Measurements from ENCODE around the gene RHOT2.

Gene RHOT2

DNA sequence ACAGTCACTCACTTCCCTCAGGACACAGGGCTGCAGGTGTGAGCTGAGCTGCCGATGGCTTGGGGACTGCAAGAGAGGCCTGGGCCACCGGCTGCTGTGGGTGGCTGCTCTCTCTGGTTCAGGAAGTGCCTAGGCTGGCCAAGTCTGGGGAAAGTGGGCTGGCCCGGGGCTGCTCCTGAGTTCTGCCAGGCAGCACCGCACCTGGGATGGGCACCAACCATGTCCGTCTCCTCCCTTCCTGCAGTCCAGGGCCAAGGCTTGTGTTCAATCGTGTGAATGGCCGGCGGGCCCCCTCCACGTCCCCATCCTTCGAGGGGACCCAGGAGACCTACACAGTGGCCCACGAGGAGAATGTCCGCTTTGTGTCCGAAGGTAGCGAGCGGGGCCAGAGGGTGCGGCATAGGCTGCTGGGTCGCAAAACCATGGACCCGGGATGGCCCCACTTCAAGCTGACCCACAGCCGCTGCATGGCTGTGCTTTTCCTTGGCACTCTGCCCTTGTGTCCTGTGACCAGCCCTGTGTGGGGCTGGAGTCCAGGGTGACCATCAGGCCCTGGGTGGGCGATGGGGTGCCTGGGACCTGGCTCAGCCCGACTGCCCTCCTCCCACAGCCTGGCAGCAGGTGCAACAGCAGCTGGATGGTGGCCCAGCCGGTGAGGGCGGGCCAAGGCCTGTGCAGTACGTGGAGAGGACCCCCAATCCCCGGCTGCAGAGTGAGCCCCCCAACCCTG lies 20.6 kb upstream of the RHOT2 start:
- DNase-seq, result no peak

DNA sequence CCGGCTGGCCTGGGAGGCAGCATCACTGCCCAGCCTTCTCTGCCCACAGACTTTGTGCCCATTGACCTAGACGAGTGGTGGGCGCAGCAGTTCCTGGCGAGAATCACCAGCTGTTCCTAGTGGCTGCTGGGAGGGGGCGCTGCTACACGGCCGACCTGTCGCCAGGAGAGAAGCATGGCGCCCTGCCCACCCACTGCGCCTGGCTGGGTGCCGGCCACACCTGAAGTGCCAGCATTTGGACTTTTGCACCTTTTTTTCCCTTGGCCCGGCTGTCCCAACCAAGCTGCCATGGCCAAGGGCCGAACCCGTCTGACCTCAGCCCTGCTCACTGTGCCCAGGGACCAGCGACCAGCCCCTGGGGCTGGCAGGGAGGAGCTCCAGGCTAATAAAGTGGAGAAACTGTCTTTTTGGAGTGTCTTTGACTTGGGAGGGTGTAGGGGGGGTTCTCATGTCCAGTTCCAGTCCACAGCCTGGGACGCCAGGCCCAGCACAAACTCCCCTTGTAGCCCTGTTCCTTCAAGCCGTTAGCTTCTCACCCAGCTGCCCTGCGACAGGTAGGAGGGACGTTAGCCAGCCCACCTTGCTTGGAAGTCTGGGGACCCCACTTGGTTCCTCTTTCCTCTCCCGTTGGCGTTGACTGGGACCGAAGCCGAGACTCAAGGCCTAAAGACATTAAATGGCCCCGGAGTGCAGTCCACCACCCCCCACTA lies 19.7 kb upstream of the RHOT2 start:
- DNase-seq, result no peak

DNA sequence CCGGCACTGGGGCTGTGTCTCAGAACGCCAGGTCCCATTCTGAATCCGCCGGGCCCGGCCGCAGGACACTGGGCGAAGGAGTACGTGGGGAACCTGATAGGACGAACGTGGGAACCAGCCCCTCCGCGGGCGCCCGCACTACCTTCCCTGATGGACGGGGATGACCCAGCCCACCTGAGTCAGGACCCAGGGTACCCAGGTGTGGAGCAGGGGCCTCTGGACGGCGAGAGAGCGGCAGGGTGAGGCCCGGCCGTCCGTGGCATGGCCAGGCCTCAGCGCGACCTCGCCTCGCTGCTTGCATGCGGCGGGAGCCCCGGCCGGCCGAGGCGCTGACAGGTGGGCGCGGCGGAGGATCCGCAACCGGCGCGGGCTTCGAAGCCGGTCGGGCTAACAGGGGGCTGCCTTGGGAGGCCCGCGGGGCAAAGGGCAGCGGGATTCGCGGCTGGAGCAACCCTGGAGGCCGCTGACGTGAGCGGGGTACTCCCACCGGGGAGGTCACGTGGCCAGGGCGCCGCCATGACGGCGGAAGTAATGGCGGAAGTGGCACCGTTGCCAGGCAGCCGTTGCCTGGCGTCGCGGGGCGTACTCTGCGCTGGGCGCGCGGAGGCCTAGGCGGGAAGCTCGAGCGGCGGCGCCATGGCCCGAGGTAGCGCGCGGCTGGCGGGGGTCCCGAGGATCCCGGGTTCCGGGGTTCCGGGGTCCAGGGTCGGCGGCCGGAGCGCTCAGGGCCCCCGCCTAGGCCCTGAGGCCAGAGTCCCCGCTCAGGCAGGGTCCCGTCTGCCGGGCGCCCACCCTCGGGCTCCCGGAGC lies 18.9 kb upstream of the RHOT2 start, which contains the start of gene WDR90:
Gene WDR90, plus strand, starts transcription at position 585 of the 809 bp plus-strand sequence. Its CDS starts 52 bp downstream, at position 637.
- peak; percentile 93 for DNase-seq

DNA sequence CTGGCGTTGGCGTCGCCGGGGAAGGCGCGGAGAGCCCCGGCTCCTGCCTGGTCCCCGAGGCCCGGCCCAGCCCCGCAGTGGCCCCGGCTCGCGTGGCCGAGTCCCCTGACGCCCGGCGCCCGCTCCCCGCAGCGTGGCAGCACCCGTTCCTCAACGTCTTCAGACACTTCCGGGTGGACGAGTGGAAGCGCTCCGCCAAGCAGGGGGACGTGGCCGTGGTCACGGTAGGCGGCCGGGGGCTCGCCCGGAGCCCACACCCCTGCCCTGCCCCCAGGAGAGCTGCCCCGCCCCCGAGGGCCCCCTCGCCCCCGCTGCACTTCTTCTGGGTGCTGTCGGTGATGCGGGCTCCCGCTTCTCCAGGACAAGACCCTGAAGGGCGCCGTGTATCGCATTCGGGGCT lies 18.3 kb upstream of the RHOT2 start:
- no peak for DNase-seq

DNA sequence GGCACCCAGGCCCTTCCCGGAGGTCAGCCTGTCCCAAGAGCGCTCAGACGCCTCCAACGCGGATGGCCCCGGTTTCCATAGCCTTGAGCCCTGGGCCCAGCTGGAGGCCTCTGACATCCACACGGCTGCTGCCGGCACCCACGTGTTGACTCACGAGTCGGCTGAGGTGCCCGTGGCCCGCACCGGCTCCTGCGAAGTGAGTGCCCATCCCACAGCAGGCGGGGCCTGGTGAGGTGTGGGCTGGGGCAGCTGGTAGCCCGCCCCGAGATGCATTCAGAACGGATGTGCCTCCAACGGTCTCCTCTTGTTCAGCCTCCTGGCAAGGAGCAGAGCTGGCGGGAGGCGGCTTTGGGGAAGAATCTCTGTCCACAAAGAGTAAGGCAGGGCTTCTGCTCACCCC lies 16.1 kb upstream of the RHOT2 start:
- DNase-seq, result no peak

DNA sequence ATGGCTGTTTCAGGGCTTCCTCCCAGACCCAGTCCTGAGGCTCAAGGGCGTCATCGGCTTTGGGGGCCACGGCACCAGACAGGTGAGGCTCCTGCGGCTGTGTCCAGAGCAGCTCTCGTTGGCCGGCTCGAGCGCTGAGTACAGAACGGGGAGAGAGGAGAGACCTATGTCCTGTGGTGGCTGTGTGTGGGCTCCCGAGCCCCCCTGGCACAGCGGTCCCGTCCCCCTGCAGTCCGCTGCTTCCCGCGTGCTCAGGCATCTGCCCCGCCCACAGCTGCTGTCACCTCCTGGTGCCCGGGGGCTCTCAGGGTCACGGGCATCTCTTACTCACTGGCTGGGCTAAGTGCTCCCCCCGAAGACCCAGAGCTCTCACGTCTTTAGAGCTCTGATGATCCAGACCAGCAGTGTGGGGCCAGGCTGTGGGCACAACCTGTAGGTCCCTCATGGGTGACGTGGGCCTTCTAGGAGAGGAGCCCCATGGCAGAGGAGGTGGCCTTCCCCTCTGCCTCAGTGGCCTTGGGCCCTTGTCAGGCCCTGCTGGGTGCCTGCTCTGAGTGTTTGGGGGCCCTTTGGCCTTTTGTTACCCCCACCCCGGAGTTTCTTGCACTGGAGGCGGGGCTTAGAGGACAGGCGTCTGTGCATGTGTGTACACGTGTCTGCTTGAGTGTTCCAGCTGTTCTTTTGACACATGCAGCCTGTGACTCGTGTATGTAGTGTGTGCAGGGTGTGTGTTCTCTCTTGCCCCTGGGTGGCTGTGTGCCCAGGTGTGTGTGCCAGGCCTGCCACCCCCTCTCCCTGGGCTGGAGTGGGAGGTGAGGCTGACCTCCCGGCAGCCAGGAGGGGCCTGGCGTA lies 15.3 kb upstream of the RHOT2 start:
- DNase-seq, result no peak

DNA sequence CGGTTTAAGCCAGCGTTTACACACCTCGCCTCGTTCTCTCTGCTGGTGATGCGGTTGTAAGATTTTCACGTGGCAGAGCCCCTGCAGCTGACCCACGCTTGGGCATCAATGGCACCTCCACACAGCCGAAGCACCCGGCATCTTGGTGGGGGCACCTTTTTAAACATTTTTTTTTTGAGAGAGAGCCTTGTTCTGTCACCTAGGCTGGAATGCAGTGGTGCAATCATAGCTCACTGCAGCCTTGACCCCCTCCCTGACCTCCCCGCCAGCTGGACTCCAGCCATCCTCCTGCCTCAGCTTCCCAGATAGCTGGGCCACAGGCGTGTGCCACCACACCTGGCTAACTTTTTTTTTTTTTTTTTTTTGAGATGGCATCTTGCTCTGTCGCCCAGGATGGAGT lies 13.9 kb upstream of the RHOT2 start:
- DNase-seq, result no peak

DNA sequence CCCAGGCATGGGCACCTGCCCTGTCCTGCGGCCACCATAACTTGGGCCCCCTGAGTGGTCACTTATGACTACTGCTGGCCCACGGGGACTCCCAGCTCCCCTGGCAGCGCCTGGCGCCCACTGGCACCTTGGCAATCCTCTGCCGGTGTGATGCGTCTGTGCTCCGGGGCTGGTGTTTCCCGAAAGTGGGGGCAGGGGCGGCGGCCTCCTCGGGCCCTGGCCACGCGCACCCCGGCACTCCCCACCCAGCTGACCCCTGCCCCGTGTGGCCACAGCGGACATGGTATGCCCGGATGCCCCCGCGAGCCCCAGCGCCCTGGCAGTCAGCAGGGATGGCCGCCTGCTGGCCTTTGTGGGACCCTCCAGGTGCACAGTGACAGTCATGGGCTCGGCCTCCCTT lies 10.4 kb upstream of the RHOT2 start:
- no peak for DNase-seq

DNA sequence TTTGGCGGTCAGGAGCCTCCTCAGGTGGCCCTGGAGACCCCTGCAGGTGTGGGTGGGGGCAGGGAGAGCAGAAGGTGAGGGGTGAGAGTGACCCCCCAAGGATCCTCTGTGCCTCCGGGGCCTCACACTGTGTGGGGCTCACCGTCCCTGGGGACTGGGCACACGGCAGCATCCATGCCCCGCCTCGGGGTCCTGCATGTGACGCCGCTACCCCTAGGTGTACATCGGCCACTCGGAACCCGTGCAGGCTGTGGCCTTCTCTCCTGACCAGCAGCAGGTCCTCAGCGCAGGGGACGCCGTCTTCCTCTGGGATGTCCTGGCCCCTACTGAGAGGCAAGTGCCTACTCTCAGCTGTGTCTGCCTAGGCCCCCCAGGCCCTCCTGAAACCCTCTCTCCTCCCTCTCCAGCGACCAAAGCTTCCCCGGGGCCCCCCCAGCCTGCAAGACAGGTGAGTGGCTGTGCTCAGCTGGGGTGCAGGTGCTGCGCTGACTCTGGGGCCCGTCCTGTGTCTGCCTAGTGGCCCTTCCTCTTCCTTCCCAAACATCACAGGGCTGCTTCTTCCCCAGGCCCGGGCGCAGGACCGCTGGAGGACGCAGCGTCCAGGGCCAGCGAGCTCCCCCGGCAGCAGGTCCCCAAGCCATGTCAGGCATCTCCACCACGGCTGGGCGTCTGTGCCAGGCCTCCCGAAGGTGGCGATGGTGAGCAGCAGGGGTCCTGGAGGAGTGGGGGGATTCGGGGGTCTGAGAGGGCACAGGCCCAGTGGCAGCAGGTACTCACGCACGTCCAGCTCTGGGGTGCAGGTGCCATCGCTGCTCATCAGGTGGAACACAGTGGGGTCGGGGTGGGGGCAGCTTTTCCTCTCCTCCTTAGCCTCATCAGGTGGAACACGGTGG lies 9.0 kb upstream of the RHOT2 start:
- DNase-seq, result no peak

DNA sequence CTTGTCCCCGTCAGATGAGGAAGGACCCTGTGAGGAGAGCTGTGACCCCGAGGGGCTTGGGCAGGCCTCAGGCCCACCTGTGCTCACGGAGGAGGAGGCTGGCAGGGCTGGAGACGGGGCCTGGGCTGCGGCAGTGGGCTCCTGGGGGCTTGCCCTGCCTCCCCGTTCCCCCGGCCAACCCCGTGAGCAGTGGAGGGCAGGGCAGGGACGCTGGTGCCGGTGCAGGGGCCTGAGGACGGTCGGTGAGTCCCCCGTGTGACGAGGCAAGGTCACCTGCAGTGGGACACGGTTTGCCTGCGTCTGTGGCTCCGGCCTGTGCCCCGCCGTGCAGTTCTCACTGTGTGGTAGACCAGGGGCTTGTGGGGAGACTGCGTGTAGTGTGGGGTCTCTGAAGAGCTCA lies 8.3 kb upstream of the RHOT2 start:
- no peak for DNase-seq

DNA sequence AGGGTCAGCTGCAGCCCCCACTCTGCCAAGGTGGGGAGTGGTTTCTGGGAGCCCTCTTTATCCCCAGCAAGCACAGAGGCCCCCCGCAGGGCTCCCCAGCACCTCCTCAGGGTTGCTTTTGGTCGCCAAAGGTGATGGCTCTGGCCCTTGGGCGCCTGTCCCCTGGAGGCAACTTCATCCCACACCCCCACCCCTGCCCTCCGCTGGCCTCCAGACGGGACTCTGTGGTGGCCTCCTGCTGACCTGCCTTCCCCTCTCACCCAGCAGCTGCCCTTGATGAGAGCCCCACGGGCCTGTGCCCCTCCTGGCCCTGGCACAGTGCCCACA lies 7.8 kb upstream of the RHOT2 start:
- no peak for DNase-seq

DNA sequence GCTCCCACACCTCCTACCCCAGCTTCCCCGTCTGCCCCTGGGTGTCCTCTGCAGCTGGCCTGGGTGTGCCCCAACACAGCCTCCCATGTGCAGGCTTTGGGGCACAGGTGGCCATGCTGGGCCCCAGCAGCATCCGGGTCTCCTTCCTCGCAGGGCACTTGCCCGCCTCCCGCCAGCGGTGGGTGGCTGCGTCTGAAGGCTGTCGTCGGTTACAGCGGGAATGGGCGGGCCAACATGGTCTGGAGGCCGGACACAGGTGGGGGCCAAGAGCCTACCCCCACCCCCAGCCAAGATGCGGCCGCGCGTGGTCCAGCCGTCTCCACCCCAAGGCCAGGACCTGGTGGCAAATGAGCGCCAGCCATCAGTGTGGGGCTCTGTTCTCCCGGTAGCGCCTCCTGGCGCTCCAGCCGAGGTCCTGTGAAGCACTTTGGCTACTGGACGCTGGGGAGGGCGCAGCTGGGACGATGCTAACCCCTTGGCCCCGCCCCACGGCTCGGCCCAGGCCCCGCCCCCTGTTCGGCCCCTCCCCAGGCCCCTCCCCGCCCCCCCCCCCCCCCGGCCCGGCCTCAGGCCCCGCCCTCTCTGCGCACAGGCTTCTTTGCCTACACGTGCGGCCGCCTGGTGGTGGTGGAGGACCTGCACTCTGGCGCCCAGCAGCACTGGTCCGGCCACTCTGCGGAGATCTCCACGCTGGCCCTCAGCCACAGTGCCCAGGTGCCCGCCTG lies 7.3 kb upstream of the RHOT2 start:
- peak; percentile 61 for DNase-seq

DNA sequence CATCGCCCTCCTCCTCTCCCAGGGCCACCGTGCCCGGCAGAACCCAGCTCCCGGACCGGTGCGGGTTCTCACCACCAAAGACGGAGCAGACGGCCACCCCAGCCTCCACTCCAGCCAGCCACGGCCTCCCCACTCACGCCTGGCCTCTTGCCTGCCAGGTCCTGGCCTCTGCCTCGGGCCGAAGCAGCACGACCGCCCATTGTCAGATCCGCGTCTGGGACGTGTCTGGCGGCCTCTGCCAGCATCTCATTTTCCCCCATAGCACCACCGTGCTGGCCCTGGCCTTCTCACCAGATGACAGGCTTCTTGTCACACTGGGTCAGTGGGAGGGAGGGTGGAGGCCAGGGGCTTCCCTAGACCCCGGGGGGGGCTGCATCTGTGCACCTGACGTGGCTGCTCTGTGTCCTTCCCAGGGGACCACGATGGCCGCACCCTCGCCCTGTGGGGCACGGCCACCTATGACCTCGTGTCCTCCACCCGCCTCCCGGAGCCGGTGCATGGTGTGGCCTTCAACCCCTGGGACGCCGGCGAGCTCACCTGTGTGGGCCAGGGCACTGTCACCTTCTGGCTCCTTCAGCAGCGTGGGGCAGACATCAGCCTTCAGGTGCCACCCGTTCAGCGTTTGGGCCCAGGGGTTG lies 6.6 kb upstream of the RHOT2 start:
- DNase-seq, result peak; percentile 50

DNA sequence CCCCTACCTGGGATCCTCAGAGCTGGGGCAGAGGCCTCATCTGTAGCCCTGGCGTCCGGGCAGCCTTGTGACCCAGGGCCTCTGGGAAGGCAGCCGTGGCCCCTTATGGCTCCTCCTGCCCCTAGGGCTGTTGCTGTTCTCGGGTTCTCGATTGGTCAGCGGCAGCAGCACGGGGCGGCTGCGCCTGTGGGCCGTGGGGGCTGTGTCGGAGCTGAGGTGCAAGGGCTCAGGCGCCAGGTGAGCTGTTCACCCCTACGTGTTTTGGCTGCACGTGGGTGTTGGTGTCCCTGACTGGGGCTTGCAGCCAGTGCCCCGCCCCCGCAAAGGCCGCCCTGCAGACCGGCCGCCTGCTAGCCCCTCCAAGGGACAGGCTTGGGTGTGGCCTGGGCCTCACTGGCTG lies 5.8 kb upstream of the RHOT2 start:
- no peak for DNase-seq

DNA sequence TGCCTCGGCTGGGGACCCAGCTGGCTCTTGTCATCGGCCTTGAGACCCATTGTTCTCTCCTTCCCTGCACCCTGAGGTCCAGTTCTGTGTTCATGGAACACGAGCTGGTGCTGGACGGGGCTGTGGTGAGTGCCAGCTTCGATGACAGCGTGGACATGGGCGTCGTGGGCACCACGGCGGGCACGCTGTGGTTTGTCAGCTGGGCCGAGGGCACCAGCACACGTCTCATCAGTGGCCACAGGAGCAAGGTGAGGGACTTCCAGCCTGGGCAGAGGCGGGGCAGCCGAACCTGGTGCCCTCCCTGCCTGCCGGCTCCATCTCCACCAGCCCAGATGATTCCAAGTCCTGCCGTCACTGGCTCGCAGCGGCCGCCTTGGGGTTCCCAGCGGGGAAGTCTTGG lies 5.3 kb upstream of the RHOT2 start:
- DNase-seq, result no peak

DNA sequence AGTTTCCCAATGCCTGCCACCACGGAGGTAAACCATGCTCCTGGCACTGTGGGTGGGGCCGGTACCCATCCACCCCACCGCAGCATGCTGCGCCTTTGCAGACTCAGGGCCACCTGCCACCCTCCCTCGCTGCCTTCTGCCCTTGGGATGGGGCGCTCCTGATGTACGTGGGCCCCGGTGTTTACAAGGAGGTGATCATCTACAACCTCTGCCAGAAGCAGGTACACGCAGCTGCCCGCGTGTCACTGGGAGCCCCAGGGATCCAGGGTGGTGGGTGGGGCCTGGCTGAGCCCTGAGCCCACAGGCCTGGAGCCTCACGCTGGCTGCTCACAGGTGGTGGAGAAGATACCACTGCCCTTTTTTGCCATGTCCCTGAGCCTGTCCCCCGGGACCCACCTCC lies 1.4 kb upstream of the RHOT2 start:
- DNase-seq, result no peak

DNA sequence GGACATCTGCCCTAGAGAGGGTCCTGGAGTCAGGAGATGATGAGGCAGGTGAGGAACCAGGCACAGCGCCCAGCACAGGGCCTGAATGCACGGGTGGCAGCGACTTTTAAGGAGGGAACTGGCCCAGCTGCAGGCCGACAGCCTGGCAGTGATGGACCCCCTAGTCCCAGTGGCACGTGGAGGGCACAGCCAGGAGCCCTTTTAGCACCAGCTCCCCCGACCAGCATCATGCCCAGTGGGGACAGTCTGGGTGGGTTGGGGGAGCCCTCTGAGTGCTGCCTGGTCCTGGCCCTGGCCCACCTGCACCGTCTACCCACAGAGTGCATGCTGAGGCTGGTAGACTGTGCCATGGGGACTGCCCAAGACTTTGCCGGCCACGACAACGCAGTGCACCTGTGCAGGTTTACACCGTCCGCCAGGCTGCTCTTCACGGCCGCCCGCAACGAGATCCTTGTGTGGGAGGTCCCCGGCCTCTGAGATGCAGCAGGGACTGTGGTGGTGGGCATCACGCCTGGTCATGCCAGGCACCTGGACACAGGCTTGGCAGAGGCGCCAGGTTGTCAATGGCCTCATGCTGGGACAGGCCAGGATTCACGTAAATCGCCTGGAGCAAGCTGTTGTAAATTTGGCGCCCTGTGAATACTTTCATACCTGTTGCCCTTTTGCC lies 686 bp upstream of the RHOT2 start:
- no peak for DNase-seq

DNA sequence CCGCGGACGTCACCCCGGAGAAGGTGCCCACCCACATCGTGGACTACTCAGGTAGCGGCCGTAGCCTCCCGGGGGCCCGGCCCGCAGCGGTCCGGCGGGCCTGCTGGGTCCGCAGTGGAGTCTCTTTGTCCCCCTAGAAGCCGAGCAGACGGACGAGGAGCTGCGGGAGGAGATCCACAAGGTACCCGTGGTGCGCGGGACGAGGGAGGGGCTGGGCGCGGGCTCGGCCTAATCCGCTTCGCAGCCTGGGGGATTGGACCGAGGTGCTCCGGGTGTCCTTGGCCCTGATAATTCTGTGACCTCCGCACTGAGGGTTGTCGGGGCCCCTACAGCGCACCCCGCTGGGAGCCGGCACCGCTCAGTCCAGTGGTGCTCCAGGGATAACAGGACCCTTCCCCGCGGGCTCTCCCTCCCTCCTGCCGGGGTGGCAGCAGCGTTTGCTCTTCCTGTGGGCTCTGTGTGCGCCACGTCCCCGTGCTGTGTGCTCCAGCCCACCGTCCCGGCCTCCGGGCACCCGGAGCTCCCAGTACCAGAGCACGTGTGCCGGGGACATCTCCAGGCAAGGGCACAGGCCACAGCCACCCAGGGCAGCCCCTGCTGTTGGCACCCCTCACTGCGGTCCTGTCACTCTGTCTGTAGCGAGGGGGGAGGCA lies 713 bp downstream of the RHOT2 start:
- no peak for DNase-seq

DNA sequence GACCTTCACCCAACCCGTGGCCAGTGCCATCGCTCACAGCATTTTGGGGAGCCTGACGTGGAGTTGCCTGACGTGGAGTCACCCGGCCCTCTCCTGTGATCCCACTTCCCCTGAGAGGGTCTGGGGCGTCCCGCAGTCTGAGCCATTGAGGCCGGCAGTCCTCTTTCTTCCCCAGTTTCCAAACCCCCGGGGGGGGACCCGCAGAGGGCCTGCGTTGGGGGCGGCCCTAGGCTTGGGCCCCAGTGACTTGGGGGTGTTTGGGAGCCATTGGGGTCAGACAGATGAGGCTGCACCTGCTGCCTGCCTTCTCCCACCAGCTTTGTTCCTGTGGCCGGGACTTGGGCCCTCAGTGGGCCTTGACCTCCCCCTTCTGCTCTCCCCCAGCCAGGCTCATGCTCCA lies 1.7 kb downstream of the RHOT2 start:
- no peak for DNase-seq

Measured in right kidney (tissue), 1 donor.